Measurements from ENCODE around the gene SDHB. TPM values are rescaled to one million over a fixed set of nuclear protein-coding genes. Genes with fewer than 3 reads are reported as not detected.

The SDHB gene
- total and polyA plus RNA-seq, 10 of the 15 experiments (the other 5 are each of a cell fraction or from before 2014, with no cell fraction given): 101 to 319 (median 188) TPM

GRCh38 chr1:16992675-16993074, 61.2 kb downstream of the SDHB start (continued):
- TF ChIP-seq ATF2 (IDR thresholded peaks at IDR 0.05; ENCODE audit: low read length) (no peak), RFX5 (IDR thresholded peaks at IDR 0.05; ENCODE audit: low read depth, low read length) (no peak), HDAC6 (IDR thresholded peaks at IDR 0.05; ENCODE audit: unreplicated experiment) (no peak), CREM (IDR thresholded peaks at IDR 0.05; ENCODE audit: low read depth) (no peak), GATAD2B (conservative IDR thresholded peaks at IDR 0.05; ENCODE audit: low read depth) (no peak), NFYA (IDR thresholded peaks at IDR 0.05; ENCODE audit: borderline replicate concordance, low read depth, low read length) (no peak), MTA2 (IDR thresholded peaks at IDR 0.05; ENCODE audit: low read depth) (no peak)

GRCh38 chr1:16992102-16992501, 61.7 kb downstream of the SDHB start:
- ChIA-PET CTCF (no interaction called here), RAD21 (ENCODE audit: unreplicated experiment) (no interaction called here)
- TF ChIP-seq HDAC6 (IDR thresholded peaks at IDR 0.05; ENCODE audit: unreplicated experiment) (no peak), POLR2AphosphoS5 (IDR thresholded peaks at IDR 0.05; ENCODE audit: low read length) (no peak), ZBTB40 (IDR thresholded peaks at IDR 0.05; ENCODE audit: borderline replicate concordance) (no peak), NRF1 (conservative IDR thresholded peaks at IDR 0.05; ENCODE audit: low read depth, low read length) (no peak), SMAD5 (IDR thresholded peaks at IDR 0.05; ENCODE audit: low read depth) (no peak), CUX1 (IDR thresholded peaks at IDR 0.05; ENCODE audit: insufficient replicate concordance, low read depth, low read length) (no peak), RELA (IDR thresholded peaks at IDR 0.05; ENCODE audit: borderline replicate concordance, partially characterized antibody) (no peak), NFYB (IDR thresholded peaks at IDR 0.05; ENCODE audit: insufficient read depth, low read depth, low read length) (no peak)

More at GRCh38 chr1:16992102-16992501, 61.7 kb downstream of the SDHB start:
- Histone ChIP-seq H2AFZ (ENCODE audit: control insufficient read depth, low read depth, low read length) (no peak overlapping the region), H3K27ac (ENCODE audit: control insufficient read depth, insufficient read depth) (no peak overlapping the region), H3K9ac (ENCODE audit: control insufficient read depth, insufficient read depth, low read length) (no peak overlapping the region), H3K79me2 (ENCODE audit: control insufficient read depth, insufficient read depth, low read length) (no peaks in the 10 kb centered on the region), H3K27me3 (replicated peaks in 1 of 2; ENCODE audit: control insufficient read depth in 2 of 2, insufficient read depth in 2 of 2, low read length in 1 of 2) (no peaks in the 10 kb centered on the region), H3K4me1 (ENCODE audit: control insufficient read depth, insufficient read depth, low read length) (no peaks in the 10 kb centered on the region), H3K9me3 (replicated peaks; ENCODE audit: control insufficient read depth, insufficient read depth, low read length) (no peaks in the 10 kb centered on the region), H4K20me1 (ENCODE audit: control insufficient read depth, insufficient read depth) (no peaks in the 10 kb centered on the region), H3K4me3 (no peak overlapping the region), H3K36me3 (ENCODE audit: control insufficient read depth in 2 of 2, insufficient read depth in 2 of 2, low read length in 1 of 2) (no peaks in the 10 kb centered on the region), H3K4me2 (ENCODE audit: control insufficient read depth, insufficient read depth) (no peak overlapping the region)
- in situ Hi-C loops (cut with MboI) (no loop called here), intact Hi-C loops (cut with micrococcal nuclease; ENCODE audit: unreplicated experiment) (no loop called here)
- ATAC-seq (no peak), FAIRE-seq (no peak), DNase-seq (ENCODE audit: low read depth, low spot score) (no peak)
- SMC1A ChIA-PET (ENCODE audit: uncharacterized antibody, unreplicated experiment): no interaction called here
- BruUV-seq (replicated peaks): no TSS peak
- POLR2A ChIA-PET: no interaction called here
- WGBS (ENCODE audit: insufficient coverage, insufficient replicate concordance, low lambda C conversion rate, missing lambda C conversion rate): 76% methylated on average over 9 of the region's 12 CpGs

All from GM12878 (cell line).